ENCODE data around the gene ZFAND3.

ZFAND3 gene

GRCh38 chr6:37983720-37984501, 164.4 kb downstream of the ZFAND3 start:
- no peak overlapping the region for H3K4me3 ChIP-seq (ENCODE audit: low read length)
- TF ChIP-seq CTCF (conservative IDR thresholded peaks at IDR 0.05; ENCODE audit: low read length) = no peak
- no peak for DNase-seq (ENCODE audit: low read depth)

GRCh38 chr6:37984578-37984977, 165.1 kb downstream of the ZFAND3 start:
- H3K4me3 ChIP-seq (ENCODE audit: low read length) = no peak overlapping the region
- TF ChIP-seq CTCF (conservative IDR thresholded peaks at IDR 0.05; ENCODE audit: low read length) = no peak
- DNase-seq (ENCODE audit: low read depth) = no peak

GRCh38 chr6:37985355-37985754, 165.8 kb downstream of the ZFAND3 start:
- no peak overlapping the region for H3K4me3 ChIP-seq (ENCODE audit: low read length)
- no peak for TF ChIP-seq CTCF (conservative IDR thresholded peaks at IDR 0.05; ENCODE audit: low read length)
- DNase-seq (ENCODE audit: low read depth) = no peak

- no peak for TF ChIP-seq CTCF (conservative IDR thresholded peaks at IDR 0.05; ENCODE audit: low read length)
- H3K4me3 ChIP-seq (ENCODE audit: low read length) = no peak overlapping the region
- peak; percentile 48 for DNase-seq (ENCODE audit: low read depth)
Measured at GRCh38 chr6:37987018-37987417, 167.5 kb downstream of the ZFAND3 start.

- no peak for DNase-seq (ENCODE audit: low read depth)
- H3K4me3 ChIP-seq (ENCODE audit: low read length) = no peak overlapping the region
- TF ChIP-seq CTCF (conservative IDR thresholded peaks at IDR 0.05; ENCODE audit: low read length) = no peak
Measured at GRCh38 chr6:37987559-37987958, 168.0 kb downstream of the ZFAND3 start.

GRCh38 chr6:37988127-37988526, 168.6 kb downstream of the ZFAND3 start:
- TF ChIP-seq CTCF (conservative IDR thresholded peaks at IDR 0.05; ENCODE audit: low read length) = no peak
- DNase-seq (ENCODE audit: low read depth) = no peak
- H3K4me3 ChIP-seq (ENCODE audit: low read length) = no peak overlapping the region

- peak; percentile 43 for DNase-seq (ENCODE audit: low read depth)
- no peak for TF ChIP-seq CTCF (conservative IDR thresholded peaks at IDR 0.05; ENCODE audit: low read length)
Measured at GRCh38 chr6:37988696-37989095, 169.2 kb downstream of the ZFAND3 start.

More at GRCh38 chr6:37988696-37989095, 169.2 kb downstream of the ZFAND3 start:
- no peak overlapping the region for H3K4me3 ChIP-seq (ENCODE audit: low read length)
